Measurements from ENCODE around the gene PACSIN2. TPM values are rescaled to one million over a fixed set of nuclear protein-coding genes. Genes with fewer than 3 reads are reported as not detected.
"Not testable (repeated sequence)": the region's sequence is repeated elsewhere in the genome, so short reads cannot be mapped to it uniquely, and the experiment has no call there.

Gene PACSIN2
- total and polyA plus RNA-seq, 2 donors = 31.6 to 61.8 TPM

- DNase-seq (ENCODE audit: extremely low spot score) = no peak
- Histone ChIP-seq H3K4me1 (ENCODE audit: insufficient read depth) (peaks cover 6% of the 10 kb centered on the region), H3K4me3 (ENCODE audit: low read depth, low read length) (no peak overlapping the region), H3K36me3 (ENCODE audit: insufficient read depth) (no peaks in the 10 kb centered on the region), H3K27ac (ENCODE audit: low read depth) (peak overlapping the region; percentile 92)
- WGBS = 69% methylated on average over 5 of the region's 5 CpGs
These were observed 80.6 kb downstream of the PACSIN2 start for GRCh38 chr22:42934338-42934737.

GRCh38 chr22:42933485-42934091 lies 81.4 kb downstream of the PACSIN2 start:
- DNase-seq (ENCODE audit: extremely low spot score) = peak; percentile 75
- 24% methylated on average over 10 of the region's 10 CpGs for WGBS

GRCh38 chr22:42932857-42933484 lies 82.0 kb downstream of the PACSIN2 start:
- peaks cover 4% of the 10 kb centered on the region for H3K4me1 ChIP-seq (ENCODE audit: insufficient read depth)
- WGBS = 69% methylated on average over 4 of the region's 4 CpGs
- no peak for DNase-seq (ENCODE audit: extremely low spot score)
- H3K4me3 ChIP-seq (ENCODE audit: low read depth, low read length) = no peak overlapping the region
- H3K27ac ChIP-seq (ENCODE audit: low read depth) = peak overlapping the region; percentile 77
- no peaks in the 10 kb centered on the region for H3K36me3 ChIP-seq (ENCODE audit: insufficient read depth)

More at GRCh38 chr22:42933485-42934091, 81.4 kb downstream of the PACSIN2 start:
- H3K4me1 ChIP-seq (ENCODE audit: insufficient read depth) = peaks cover 5% of the 10 kb centered on the region
- peak overlapping the region; percentile 77 for H3K27ac ChIP-seq (ENCODE audit: low read depth)
- H3K4me3 ChIP-seq (ENCODE audit: low read depth, low read length) = no peak overlapping the region
- H3K36me3 ChIP-seq (ENCODE audit: insufficient read depth) = no peaks in the 10 kb centered on the region

GRCh38 chr22:42932197-42932519 lies 82.8 kb downstream of the PACSIN2 start:
- Histone ChIP-seq H3K4me1 (ENCODE audit: insufficient read depth) (no peaks in the 10 kb centered on the region), H3K27ac (ENCODE audit: low read depth) (no peak overlapping the region)

GRCh38 chr22:42931421-42932196 lies 83.3 kb downstream of the PACSIN2 start:
- 51% methylated on average over 10 of the region's 10 CpGs for WGBS
- no peak overlapping the region for H3K4me3 ChIP-seq (ENCODE audit: low read depth, low read length)

More at GRCh38 chr22:42932197-42932519, 82.8 kb downstream of the PACSIN2 start:
- no peaks in the 10 kb centered on the region for H3K36me3 ChIP-seq (ENCODE audit: insufficient read depth)
- WGBS = 94% methylated on average over 4 of the region's 4 CpGs
- no peak for DNase-seq (ENCODE audit: extremely low spot score)
- no peak overlapping the region for H3K4me3 ChIP-seq (ENCODE audit: low read depth, low read length)

GRCh38 chr22:42930810-42931420 lies 84.0 kb downstream of the PACSIN2 start:
- H3K4me1 ChIP-seq (ENCODE audit: insufficient read depth) = peaks cover 2% of the 10 kb centered on the region
- H3K27ac ChIP-seq (ENCODE audit: low read depth) = peak overlapping the region; percentile 61
- no peaks in the 10 kb centered on the region for H3K36me3 ChIP-seq (ENCODE audit: insufficient read depth)
- DNase-seq (ENCODE audit: extremely low spot score) = no peak
- WGBS = 75% methylated on average over 9 of the region's 9 CpGs
- H3K4me3 ChIP-seq (ENCODE audit: low read depth, low read length) = no peak overlapping the region

More at GRCh38 chr22:42931421-42932196, 83.3 kb downstream of the PACSIN2 start:
- Histone ChIP-seq H3K36me3 (ENCODE audit: insufficient read depth) (no peaks in the 10 kb centered on the region), H3K4me1 (ENCODE audit: insufficient read depth) (no peaks in the 10 kb centered on the region), H3K27ac (ENCODE audit: low read depth) (peak overlapping the region; percentile 61)
- DNase-seq (ENCODE audit: extremely low spot score) = no peak

GRCh38 chr22:42929838-42930155 lies 85.2 kb downstream of the PACSIN2 start:
- Histone ChIP-seq H3K4me1 (ENCODE audit: insufficient read depth) (peaks cover 2% of the 10 kb centered on the region), H3K4me3 (ENCODE audit: low read depth, low read length) (no peak overlapping the region), H3K36me3 (ENCODE audit: insufficient read depth) (no peaks in the 10 kb centered on the region), H3K27ac (ENCODE audit: low read depth) (no peak overlapping the region)
- no peak for DNase-seq (ENCODE audit: extremely low spot score)
- WGBS = 47% methylated on average over 6 of the region's 6 CpGs

GRCh38 chr22:42928969-42929837 lies 85.7 kb downstream of the PACSIN2 start:
- no peak overlapping the region for H3K4me3 ChIP-seq (ENCODE audit: low read depth, low read length)
- H3K36me3 ChIP-seq (ENCODE audit: insufficient read depth) = no peaks in the 10 kb centered on the region
- no peak overlapping the region for H3K27ac ChIP-seq (ENCODE audit: low read depth)
- DNase-seq (ENCODE audit: extremely low spot score) = no peak
- H3K4me1 ChIP-seq (ENCODE audit: insufficient read depth) = peaks cover 2% of the 10 kb centered on the region
- 68% methylated on average over 14 of the region's 14 CpGs for WGBS

GRCh38 chr22:42927966-42928365 lies 87.0 kb downstream of the PACSIN2 start:
- H3K4me1 ChIP-seq (ENCODE audit: insufficient read depth) = peaks cover 2% of the 10 kb centered on the region
- no peak overlapping the region for H3K27ac ChIP-seq (ENCODE audit: low read depth)
- 79% methylated on average over 6 of the region's 6 CpGs for WGBS

GRCh38 chr22:42926768-42927167 lies 88.2 kb downstream of the PACSIN2 start:
- no peak overlapping the region for H3K4me3 ChIP-seq (ENCODE audit: low read depth, low read length)
- H3K27ac ChIP-seq (ENCODE audit: low read depth) = no peak overlapping the region
- WGBS = 80% methylated on average over 5 of the region's 5 CpGs
- DNase-seq (ENCODE audit: extremely low spot score) = no peak
- H3K36me3 ChIP-seq (ENCODE audit: insufficient read depth) = no peaks in the 10 kb centered on the region
- peaks cover 2% of the 10 kb centered on the region for H3K4me1 ChIP-seq (ENCODE audit: insufficient read depth)

More at GRCh38 chr22:42927966-42928365, 87.0 kb downstream of the PACSIN2 start:
- DNase-seq (ENCODE audit: extremely low spot score) = no peak
- Histone ChIP-seq H3K4me3 (ENCODE audit: low read depth, low read length) (no peak overlapping the region), H3K36me3 (ENCODE audit: insufficient read depth) (no peaks in the 10 kb centered on the region)

GRCh38 chr22:42926104-42926503 lies 88.8 kb downstream of the PACSIN2 start:
- Histone ChIP-seq H3K36me3 (ENCODE audit: insufficient read depth) (no peaks in the 10 kb centered on the region), H3K4me3 (ENCODE audit: low read depth, low read length) (no peak overlapping the region), H3K4me1 (ENCODE audit: insufficient read depth) (peaks cover 2% of the 10 kb centered on the region), H3K27ac (ENCODE audit: low read depth) (no peak overlapping the region)
- DNase-seq (ENCODE audit: extremely low spot score) = no peak
- 41% methylated on average over 4 of the region's 4 CpGs for WGBS

- Histone ChIP-seq H3K36me3 (ENCODE audit: insufficient read depth) (no peaks in the 10 kb centered on the region), H3K4me3 (ENCODE audit: low read depth, low read length) (no peak overlapping the region), H3K4me1 (ENCODE audit: insufficient read depth) (peaks cover 2% of the 10 kb centered on the region), H3K27ac (ENCODE audit: low read depth) (no peak overlapping the region)
- no peak for DNase-seq (ENCODE audit: extremely low spot score)
- 76% methylated on average over 6 of the region's 6 CpGs for WGBS
These were observed 89.4 kb downstream of the PACSIN2 start for GRCh38 chr22:42925598-42925997.

- not testable (repeated sequence) for H3K27ac ChIP-seq (ENCODE audit: low read depth); H3K36me3 ChIP-seq (ENCODE audit: insufficient read depth); DNase-seq (ENCODE audit: extremely low spot score); H3K4me3 ChIP-seq (ENCODE audit: low read depth, low read length); H3K4me1 ChIP-seq (ENCODE audit: insufficient read depth)
- 94% methylated on average over 10 of the region's 10 CpGs for WGBS
These were observed 89.9 kb downstream of the PACSIN2 start for GRCh38 chr22:42925031-42925430.
